Kidney epithelial cell (primary cell): ENCODE results near the gene TBC1D22B. TPM values are rescaled to one million over a fixed set of nuclear protein-coding genes. Genes with fewer than 3 reads are reported as not detected.

ENCODE experiments used
- DNase-seq: peaks from one replicate; pipeline ENCODE4 v3.0.0-alpha.2; 2010; ENCODE audit warnings: low read depth
- H3K27me3 ChIP-seq: 2 replicates; pipeline ENCODE4 v1.6.0; 2011; ENCODE audit warnings: low read length; ENCODE audit not compliant: control insufficient read depth, insufficient read depth
- H3K36me3 ChIP-seq: 2 replicates; pipeline ENCODE4 v1.5.1; 2011; ENCODE audit warnings: low read length; ENCODE audit not compliant: control insufficient read depth, insufficient read depth
- H3K4me3 ChIP-seq: 2 replicates; pipeline ENCODE4 v1.5.1; 2011; ENCODE audit warnings: low read depth, mild to moderate bottlenecking, control low read depth, low read length
- CTCF ChIP-seq: IDR thresholded peaks from 2 replicates; pipeline ENCODE4 v1.5.1; 2011; ENCODE audit warnings: mild to moderate bottlenecking, moderate library complexity, low read length, control low read depth, inconsistent platforms; ENCODE audit not compliant: insufficient read depth, poor library complexity, severe bottlenecking
- total RNA-seq: library from RNA; depleted of rRNA; stranded (reverse); fragments of >200 nt; gene quantifications from 2 replicates; pipeline ENCODE4 v1.2.3, GENCODE V29; 2015

The TBC1D22B gene
- 12.7 and 13.0 TPM in 2 replicates for total RNA-seq

DNA sequence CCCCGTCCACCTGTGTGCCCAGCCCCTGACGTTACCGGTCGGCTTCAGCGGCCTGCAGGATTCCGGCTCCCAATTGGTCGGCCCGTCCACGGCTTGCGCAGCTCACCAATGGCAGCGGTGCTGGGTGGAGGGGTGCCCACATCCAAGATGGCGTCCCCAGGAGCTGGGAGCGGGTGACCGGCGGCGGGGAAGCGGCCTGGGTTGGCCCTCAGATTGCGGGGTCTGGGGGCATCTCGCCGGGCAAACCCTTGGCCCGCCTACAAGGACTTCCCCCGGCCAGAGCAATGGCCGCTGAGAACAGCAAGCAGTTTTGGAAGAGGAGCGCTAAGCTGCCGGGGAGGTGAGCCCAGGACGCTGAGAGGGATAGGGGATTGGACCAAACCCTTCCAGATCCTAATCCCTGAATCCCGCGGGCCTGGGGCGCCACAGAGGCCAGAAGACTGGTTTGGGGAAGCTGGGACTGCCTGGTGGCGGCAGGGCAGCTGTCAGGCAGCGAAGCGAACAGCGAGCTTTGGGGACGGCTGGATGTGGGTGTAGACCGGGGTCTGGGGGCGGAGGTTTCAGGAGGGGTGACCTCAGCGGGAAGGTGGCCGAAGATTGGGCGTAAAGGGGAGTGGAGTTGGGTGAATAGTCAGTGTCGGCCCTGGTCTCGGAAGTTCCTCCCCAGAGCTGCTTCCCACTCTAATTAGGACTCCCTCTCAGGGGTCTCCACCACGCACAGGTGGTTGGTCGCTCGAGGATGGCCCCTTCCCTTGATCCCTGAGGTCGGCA is at the start of gene TBC1D22B, which contains the start of gene TMEM217:
TSS of gene TBC1D22B (plus strand) at position 139 of the 771 bp plus-strand sequence. CDS start at position 285, 146 bp downstream.
TSS of gene TMEM217 (minus strand) at position 511 of the 771 bp plus-strand sequence. CDS start 39,114 bp downstream, outside the sequence.
- Histone ChIP-seq H3K27me3 (no peaks in the 10 kb centered on the region), H3K36me3 (no peaks in the 10 kb centered on the region), H3K4me3 (peak within 1 kb of the TSS; percentile 89)
- no peak for TF ChIP-seq CTCF
- peak; percentile 87 for DNase-seq

DNA sequence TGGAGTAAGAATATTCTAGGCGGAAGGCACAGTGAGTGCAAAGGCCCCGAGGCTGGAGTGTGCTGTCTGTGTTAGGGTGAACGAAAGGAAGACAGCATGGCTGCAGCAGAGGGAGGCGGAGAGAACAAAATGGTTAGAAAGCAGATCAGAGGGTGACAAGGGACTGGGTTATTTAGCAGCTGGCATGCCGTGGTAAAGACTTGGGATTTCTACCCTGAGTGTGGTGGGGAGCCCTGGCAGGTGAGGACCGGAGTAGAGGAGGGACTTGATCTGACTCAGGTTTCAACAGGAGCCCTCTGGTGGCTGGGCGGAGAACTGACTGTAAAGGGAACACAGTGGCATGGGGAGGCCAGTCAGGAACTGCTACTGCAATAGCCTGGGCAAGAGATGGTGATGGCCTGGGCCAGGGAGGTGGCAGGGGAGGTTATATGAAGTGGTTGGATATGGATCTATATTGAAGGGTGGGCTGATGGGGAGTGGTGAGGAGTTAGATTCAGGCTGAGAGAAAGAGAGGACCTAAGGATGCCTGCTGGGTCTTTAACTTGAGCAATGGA is 49.6 kb upstream of the TBC1D22B start:
- TF ChIP-seq CTCF, result peak; percentile 81
- DNase-seq, result peak; percentile 29
- H3K4me3 ChIP-seq, result no peak overlapping the region

DNA sequence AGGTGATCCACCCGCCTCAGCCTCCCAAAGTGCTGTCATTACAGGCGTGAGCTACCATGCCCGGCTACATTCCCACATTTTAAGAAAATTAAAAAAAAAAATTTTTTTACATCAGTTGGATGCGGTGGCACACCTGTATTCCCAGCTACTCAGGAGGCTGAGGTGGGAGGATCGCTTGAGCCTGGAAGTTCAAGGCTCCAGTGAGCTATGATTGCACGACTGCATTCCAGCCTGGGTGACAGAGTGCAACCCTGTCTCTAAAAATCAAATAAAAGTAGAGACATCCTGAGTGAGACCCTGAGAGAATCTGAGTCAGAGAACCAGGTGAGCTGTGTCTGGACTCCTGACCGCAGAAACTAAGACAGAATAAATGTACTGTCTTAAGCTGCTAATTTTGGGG is 48.8 kb upstream of the TBC1D22B start:
- no peak for DNase-seq
- TF ChIP-seq CTCF, result no peak
- no peaks in the 10 kb centered on the region for H3K36me3 ChIP-seq
- no peak overlapping the region for H3K4me3 ChIP-seq
- H3K27me3 ChIP-seq, result no peaks in the 10 kb centered on the region

More for the DNA sequence above, 49.6 kb upstream of the TBC1D22B start:
- Histone ChIP-seq H3K36me3 (no peaks in the 10 kb centered on the region), H3K27me3 (no peaks in the 10 kb centered on the region)

DNA sequence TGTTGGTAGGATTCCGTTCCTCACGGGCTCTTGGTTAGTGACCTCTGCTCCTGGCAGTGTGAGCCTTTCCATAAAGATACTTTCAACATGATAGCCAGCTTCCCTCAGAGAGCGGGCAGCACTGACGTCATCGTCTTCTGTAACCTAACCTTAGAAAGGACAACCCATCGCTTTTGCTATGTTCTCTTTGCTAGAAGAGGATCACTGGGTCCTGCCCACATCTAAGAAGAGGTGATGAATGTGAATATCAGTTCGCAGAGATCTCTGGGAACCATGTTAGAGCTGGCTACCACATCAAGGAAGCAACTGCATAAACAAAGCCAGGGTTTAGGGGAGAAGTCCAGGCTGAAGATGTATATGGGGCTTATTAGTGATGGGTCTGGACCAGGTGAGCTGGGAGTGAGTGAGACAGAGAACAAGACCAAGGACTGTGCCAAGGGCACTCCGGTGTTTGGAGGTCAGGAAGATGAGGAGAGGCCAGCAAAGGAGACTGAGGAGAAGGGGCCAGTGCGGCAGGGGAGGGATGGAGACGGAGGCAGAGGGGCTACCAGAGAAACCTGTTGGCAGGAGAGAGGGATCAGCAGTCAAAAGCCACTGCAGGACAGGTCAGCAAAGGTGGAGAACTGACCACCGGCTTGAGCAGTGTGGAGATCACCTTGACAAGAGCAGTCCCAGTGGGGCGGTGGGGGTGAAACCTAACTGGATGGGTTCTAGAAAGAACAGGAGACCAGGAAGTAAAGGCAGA is 47.9 kb upstream of the TBC1D22B start:
- Histone ChIP-seq H3K36me3 (no peaks in the 10 kb centered on the region), H3K27me3 (no peaks in the 10 kb centered on the region), H3K4me3 (no peak overlapping the region)
- no peak for DNase-seq
- TF ChIP-seq CTCF, result no peak

GRCh38 chr6:37210313-37210968 is 47.1 kb upstream of the TBC1D22B start:
- Histone ChIP-seq H3K4me3 (no peak overlapping the region), H3K36me3 (no peaks in the 10 kb centered on the region), H3K27me3 (no peaks in the 10 kb centered on the region)
- TF ChIP-seq CTCF, result peak; percentile 78
- peak; percentile 53 for DNase-seq
